HCEC 1CT (cell line): ENCODE measurements around the gene TGM3.

Source experiments
- DNase-seq: peaks from one replicate; pipeline ENCODE4 v3.0.0-alpha.2; 2017

TGM3 gene

GRCh38 chr20:2312876-2313275 lies 17.1 kb downstream of the TGM3 start:
- no peak for DNase-seq

- no peak for DNase-seq
Measured at GRCh38 chr20:2313316-2313715, 17.5 kb downstream of the TGM3 start.

- peak; percentile 93 for DNase-seq
Measured at GRCh38 chr20:2314759-2315439, 19.1 kb downstream of the TGM3 start.

- DNase-seq = no peak
Measured at GRCh38 chr20:2315440-2315778, 19.6 kb downstream of the TGM3 start.

- DNase-seq = no peak
Measured at GRCh38 chr20:2316847-2317495, 21.2 kb downstream of the TGM3 start.

- DNase-seq = no peak
Measured at GRCh38 chr20:2320813-2321658, 25.2 kb downstream of the TGM3 start.

GRCh38 chr20:2323051-2323450 lies 27.2 kb downstream of the TGM3 start:
- DNase-seq = no peak

- no peak for DNase-seq
Measured at GRCh38 chr20:2326046-2326445, 30.2 kb downstream of the TGM3 start.

GRCh38 chr20:2327620-2328555 lies 32.1 kb downstream of the TGM3 start:
- DNase-seq = no peak

GRCh38 chr20:2329286-2329685 lies 33.5 kb downstream of the TGM3 start:
- DNase-seq = no peak

GRCh38 chr20:2330090-2330695 lies 34.4 kb downstream of the TGM3 start:
- DNase-seq = no peak

- DNase-seq = no peak
Measured at GRCh38 chr20:2331106-2331505, 35.3 kb downstream of the TGM3 start.

- DNase-seq = no peak
Measured at GRCh38 chr20:2331901-2332565, 36.2 kb downstream of the TGM3 start.

- no peak for DNase-seq
Measured at GRCh38 chr20:2332711-2333110, 36.9 kb downstream of the TGM3 start.

- DNase-seq = no peak
Measured at GRCh38 chr20:2333821-2334220, 38.0 kb downstream of the TGM3 start.

GRCh38 chr20:2335096-2335870 lies 39.5 kb downstream of the TGM3 start:
- no peak for DNase-seq

- DNase-seq = no peak
Measured at GRCh38 chr20:2336471-2336870, 40.7 kb downstream of the TGM3 start.

GRCh38 chr20:2337142-2337541 lies 41.3 kb downstream of the TGM3 start:
- DNase-seq = no peak

- no peak for DNase-seq
Measured at GRCh38 chr20:2338411-2339066, 42.7 kb downstream of the TGM3 start.

GRCh38 chr20:2340136-2340535 lies 44.3 kb downstream of the TGM3 start:
- no peak for DNase-seq
